Trophoblast cell (in vitro differentiated cells and primary cell): ENCODE results near the gene USP4.
"Not testable (repeated sequence)": the region's sequence is repeated elsewhere in the genome, so short reads cannot be mapped to it uniquely, and the experiment has no call there.

ENCODE experiments used
- DNase-seq, 2 donors: peaks; one replicate each; pipeline ENCODE4 v3.0.0-alpha.2; 2016
- H2AFZ ChIP-seq: 2 replicates; pipeline ENCODE4 v1.6.1; 2013; ENCODE audit warnings: low read length, moderate library complexity, mild to moderate bottlenecking; ENCODE audit not compliant: insufficient read depth, poor library complexity
- H2AK5ac ChIP-seq: 2 replicates; pipeline ENCODE4 v1.6.1; 2013; ENCODE audit warnings: mild to moderate bottlenecking, low read length
- H2BK120ac ChIP-seq: 2 replicates; pipeline ENCODE4 v1.6.1; 2013; ENCODE audit warnings: low read length, mild to moderate bottlenecking, moderate library complexity; ENCODE audit not compliant: insufficient read depth, poor library complexity
- H2BK12ac ChIP-seq: 2 replicates; pipeline ENCODE4 v1.6.1; 2013; ENCODE audit warnings: mild to moderate bottlenecking, low read length, moderate library complexity
- H2BK5ac ChIP-seq: 2 replicates; pipeline ENCODE4 v1.6.1; 2013; ENCODE audit warnings: low read length, low read depth, moderate library complexity, mild to moderate bottlenecking; ENCODE audit not compliant: poor library complexity
- H3K14ac ChIP-seq: 2 replicates; pipeline ENCODE4 v1.6.1; 2013; ENCODE audit warnings: mild to moderate bottlenecking, low read length
- H3K18ac ChIP-seq: 2 replicates; pipeline ENCODE4 v1.6.1; 2013; ENCODE audit warnings: mild to moderate bottlenecking, low read length
- H3K23ac ChIP-seq: 2 replicates; pipeline ENCODE4 v1.6.1; 2013; ENCODE audit warnings: low read length
- H3K27ac ChIP-seq: 2 replicates; pipeline ENCODE4 v1.5.1; 2013; ENCODE audit warnings: low read depth, mild to moderate bottlenecking, inconsistent platforms, low read length, moderate library complexity
- H3K27me3 ChIP-seq: 2 replicates; pipeline ENCODE4 v1.6.1; 2013; ENCODE audit warnings: inconsistent platforms, mild to moderate bottlenecking, low read length, moderate library complexity; ENCODE audit not compliant: insufficient read depth
- H3K36me3 ChIP-seq, 2 experiments: 1 replicate in 1 of 2; 2 replicates in 1 of 2; pipeline ENCODE4 v1.6.1; 2013; ENCODE audit warnings: low read length in 2 of 2, mild to moderate bottlenecking in 2 of 2, moderate library complexity in 1 of 2; ENCODE audit not compliant: insufficient read depth in 2 of 2, control insufficient read depth in 1 of 2
- H3K4ac ChIP-seq: 2 replicates; pipeline ENCODE4 v1.6.1; 2013; ENCODE audit warnings: low read depth, mild to moderate bottlenecking, low read length, moderate library complexity
- H3K4me1 ChIP-seq, 2 experiments: 1 replicate in 1 of 2; 2 replicates in 1 of 2; pipeline ENCODE4 v1.6.1; 2013; ENCODE audit warnings: low read length in 2 of 2, mild to moderate bottlenecking in 2 of 2, moderate library complexity in 1 of 2; ENCODE audit not compliant: insufficient read depth in 2 of 2, control insufficient read depth in 1 of 2
- H3K4me2 ChIP-seq: 2 replicates; pipeline ENCODE4 v1.6.1; 2013; ENCODE audit warnings: inconsistent platforms, mild to moderate bottlenecking, low read length, moderate library complexity
- H3K4me3 ChIP-seq: 2 replicates; pipeline ENCODE4 v1.5.1; 2013; ENCODE audit warnings: mild to moderate bottlenecking, low read depth, low read length, inconsistent platforms
- H3K79me1 ChIP-seq: one replicate; pipeline ENCODE4 v1.6.1; 2013; ENCODE audit warnings: low read length
- H3K79me2 ChIP-seq: 2 replicates; pipeline ENCODE4 v1.6.1; 2013; ENCODE audit warnings: low read length, mild to moderate bottlenecking; ENCODE audit not compliant: control insufficient read depth, insufficient read depth, poor library complexity
- H3K9ac ChIP-seq: 2 replicates; pipeline ENCODE4 v1.6.1; 2013; ENCODE audit warnings: mild to moderate bottlenecking, low read length
- H3K9me3 ChIP-seq: 2 replicates; pipeline ENCODE4 v1.6.1; 2013; ENCODE audit warnings: low read depth, mild to moderate bottlenecking, control low read depth, inconsistent platforms, low read length; ENCODE audit not compliant: insufficient read depth
- H4K12ac ChIP-seq: 2 replicates; pipeline ENCODE4 v1.6.1; 2013; ENCODE audit warnings: low read depth, mild to moderate bottlenecking, low read length, moderate library complexity
- H4K8ac ChIP-seq: 2 replicates; pipeline ENCODE4 v1.6.1; 2013; ENCODE audit warnings: low read depth, mild to moderate bottlenecking, low read length, moderate library complexity
- H4K91ac ChIP-seq: one replicate; pipeline ENCODE4 v1.6.1; 2013; ENCODE audit warnings: low read depth, mild to moderate bottlenecking, low read length, moderate library complexity
- WGBS: extraction: QIAGEN DNeasy Blood & Tissue Kit; methylation state at CpG from one replicate; pipeline ENCODE4 v1.1.7; 2013; ENCODE audit warnings: missing lambda C conversion rate; ENCODE audit not compliant: insufficient read length, insufficient coverage; ENCODE audit errors: extremely low coverage; 5-methylcytosine and 5-hydroxymethylcytosine counted together

USP4 gene

GRCh38 chr3:49359623-49360022 lies 19.8 kb upstream of the USP4 start:
- no peak overlapping the region for H3K9ac ChIP-seq
- no CpG with 5 or more reads among the region's 2 CpGs for WGBS

GRCh38 chr3:49358884-49359225 lies 19.0 kb upstream of the USP4 start:
- Histone ChIP-seq H4K8ac (peak overlapping the region; percentile 96), H3K4me1 (peaks cover 10 to 13% of the 10 kb centered on the region in 2 experiments), H2BK120ac (peak overlapping the region; percentile 96), H3K18ac (peak overlapping the region; percentile 94), H2AFZ (peak overlapping the region; percentile 74), H3K14ac (peak overlapping the region; percentile 95), H3K4ac (peak overlapping the region; percentile 93), H4K91ac (peak overlapping the region; percentile 95), H2BK5ac (peak overlapping the region; percentile 92), H3K9me3 (peaks cover 2% of the 10 kb centered on the region), H3K4me3 (no peak overlapping the region), H3K9ac (peak overlapping the region; percentile 18), H3K27ac (peak overlapping the region; percentile 98), H3K23ac (no peak overlapping the region), H2AK5ac (peak overlapping the region; percentile 90), H2BK12ac (peak overlapping the region; percentile 67), H3K27me3 (no peaks in the 10 kb centered on the region), H3K79me1 (peaks cover 13% of the 10 kb centered on the region), H3K36me3 (peaks cover 48 to 49% of the 10 kb centered on the region in 2 experiments), H3K79me2 (peaks cover 10% of the 10 kb centered on the region), H4K12ac (peak overlapping the region; percentile 90), H3K4me2 (peak overlapping the region; percentile 58)
- DNase-seq: no peak
- no CpG with 5 or more reads among the region's 3 CpGs for WGBS

More at GRCh38 chr3:49359623-49360022, 19.8 kb upstream of the USP4 start:
- H2AK5ac ChIP-seq: no peak overlapping the region
- H3K9me3 ChIP-seq: peaks cover 2% of the 10 kb centered on the region
- H4K8ac ChIP-seq: no peak overlapping the region
- no peak overlapping the region for H2BK5ac ChIP-seq
- H3K14ac ChIP-seq: no peak overlapping the region
- H3K4me2 ChIP-seq: no peak overlapping the region
- H3K4ac ChIP-seq: no peak overlapping the region
- H4K12ac ChIP-seq: no peak overlapping the region
- no peak overlapping the region for H2BK12ac ChIP-seq
- no peak overlapping the region for H3K23ac ChIP-seq
- H4K91ac ChIP-seq: no peak overlapping the region
- H3K79me1 ChIP-seq: peaks cover 13% of the 10 kb centered on the region
- H3K4me1 ChIP-seq: peaks cover 10 to 13% of the 10 kb centered on the region in 2 experiments
- no peak overlapping the region for H2BK120ac ChIP-seq
- no peak overlapping the region for H3K27ac ChIP-seq
- peaks cover 50 to 53% of the 10 kb centered on the region in 2 experiments for H3K36me3 ChIP-seq
- DNase-seq: no peak
- H3K18ac ChIP-seq: no peak overlapping the region
- no peaks in the 10 kb centered on the region for H3K27me3 ChIP-seq
- no peak overlapping the region for H3K4me3 ChIP-seq
- no peak overlapping the region for H2AFZ ChIP-seq
- H3K79me2 ChIP-seq: peaks cover 10% of the 10 kb centered on the region

- Histone ChIP-seq H2BK12ac (peak within 1 kb of the TSS; percentile 67), H3K4me1 (peaks cover 9 to 10% of the 10 kb centered on the region in 2 experiments), H3K4me3 (peak within 1 kb of the TSS; percentile 73), H2AFZ (peak within 1 kb of the TSS; percentile 74), H3K36me3 (peaks cover 43 to 44% of the 10 kb centered on the region in 2 experiments), H3K9me3 (peaks cover 2% of the 10 kb centered on the region), H3K4me2 (peak within 1 kb of the TSS; percentile 58), H3K9ac (peak within 1 kb of the TSS; percentile 43), H4K8ac (peak within 1 kb of the TSS; percentile 96), H4K91ac (peak within 1 kb of the TSS; percentile 95), H3K23ac (no peak within 1 kb of the TSS), H2BK120ac (peak within 1 kb of the TSS; percentile 96), H3K27ac (peak within 1 kb of the TSS; percentile 98), H2AK5ac (peak within 1 kb of the TSS; percentile 90), H3K18ac (peak within 1 kb of the TSS; percentile 94), H4K12ac (peak within 1 kb of the TSS; percentile 90), H3K14ac (peak within 1 kb of the TSS; percentile 95), H3K27me3 (no peaks in the 10 kb centered on the region), H3K79me2 (peaks cover 8% of the 10 kb centered on the region), H2BK5ac (peak within 1 kb of the TSS; percentile 92), H3K4ac (peak within 1 kb of the TSS; percentile 93), H3K79me1 (peaks cover 13% of the 10 kb centered on the region)
- peak; percentile 85 for DNase-seq
- WGBS: no CpG with 5 or more reads among the region's 46 CpGs
These were observed 18.5 kb upstream of the USP4 start, which contains the start of gene GPX1 for GRCh38 chr3:49358217-49358883. Gene GPX1, minus strand, starts transcription at chr3:49358353. Its CDS starts 75 bp downstream, at chr3:49358278.

GRCh38 chr3:49357443-49358216 lies 17.8 kb upstream of the USP4 start:
- WGBS: no CpG with 5 or more reads among the region's 63 CpGs
- peak overlapping the region; percentile 27 for H2AK5ac ChIP-seq
- H2BK12ac ChIP-seq: not testable (repeated sequence)

More at GRCh38 chr3:49357443-49358216, 17.8 kb upstream of the USP4 start:
- peak overlapping the region; percentile 26 for H2AFZ ChIP-seq
- peaks cover 38 to 40% of the 10 kb centered on the region in 2 experiments for H3K36me3 ChIP-seq
- H3K4me2 ChIP-seq: peak overlapping the region; percentile 58
- H3K4me3 ChIP-seq: peak overlapping the region; percentile 73
- peak overlapping the region; percentile 71 for H4K91ac ChIP-seq
- peaks cover 13% of the 10 kb centered on the region for H3K79me1 ChIP-seq
- H3K27me3 ChIP-seq, H3K9me3 ChIP-seq, H3K23ac ChIP-seq, H3K79me2 ChIP-seq: not testable (repeated sequence)
- H2BK120ac ChIP-seq: peak overlapping the region; percentile 48
- peak overlapping the region; percentile 49 for H4K12ac ChIP-seq
- H3K9ac ChIP-seq: peak overlapping the region; percentile 43
- H3K4me1 ChIP-seq: peaks cover 8 to 10% of the 10 kb centered on the region in 2 experiments
- peak overlapping the region; percentile 90 for H3K4ac ChIP-seq
- H3K14ac ChIP-seq: peak overlapping the region; percentile 82
- H2BK5ac ChIP-seq: peak overlapping the region; percentile 70
- peak; percentile 79 to 92 for DNase-seq
- H3K27ac ChIP-seq: peak overlapping the region; percentile 55
- H4K8ac ChIP-seq: peak overlapping the region; percentile 51
- peak overlapping the region; percentile 63 for H3K18ac ChIP-seq
